Spleen (tissue), 7 donors: Measurements from ENCODE around the gene ZNF76.

Experiments
- CTCF ChIP-seq, 11 experiments: fragments of 200-600 bp in 7 of 11; fragments of 450-650 bp in 4 of 11; sonication (generic) in 4 of 11; IDR thresholded peaks in 8 of 11; conservative IDR thresholded peaks in 3 of 11; 1 replicate in 7 of 11; 2 replicates in 4 of 11; pipeline versions ENCODE4 v1.4.0 to v1.8.0; 2016 to 2021; ENCODE audit warnings: antibody characterized with exemption in 11 of 11, inconsistent platforms in 4 of 11, mild to moderate bottlenecking in 1 of 11
- POLR2A ChIP-seq, 3 donors: fragments of 450-650 bp; IDR thresholded peaks; one replicate each; pipeline ENCODE4 v1.5.1; 2017; ENCODE audit warnings: antibody characterized with exemption in 3 of 3, mild to moderate bottlenecking in 1 of 3
- donor health status: DM: no; HTN: no; CAD: no; lungs with moderate emphysema.
- donor health status: DM: no; HTN: no; CAD: no.
- donor health status: DM: no; HTN: no; CAD: no.

GRCh38 chr6:35327349-35328027 lies 68.0 kb downstream of the ZNF76 start:
- TF ChIP-seq CTCF (IDR thresholded peaks at IDR 0.05 in 8 of 11, conservative IDR thresholded peaks at IDR 0.05 in 3 of 11) (peak; percentile 42 to 77 (median 68)), POLR2A (IDR thresholded peaks at IDR 0.05) (no peak)
